HCT116 (cell line): ENCODE measurements around the gene VIPR2. TPM values are rescaled to one million over a fixed set of nuclear protein-coding genes. Genes with fewer than 3 reads are reported as not detected.

ENCODE experiments used
- ATAC-seq: fragments of 200-7000 bp; cut with Tn5 transposase; 2 replicates; pipeline ENCODE4 v1.9.1; 2020; ENCODE audit warnings: mild to moderate bottlenecking, moderate library complexity
- BruUV-seq: library from RNA; stranded (reverse); fragments of 400-500 nt; replicated peaks from 2 replicates; lab custom pipeline; 2021; lab: Mats Ljungman, UMichigan
- CTCF ChIA-PET: fragments of 300-600 bp; sonication (Branson Sonifier 250); formaldehyde crosslinking; loops from one replicate; lab custom pipeline; 2021; ENCODE audit warnings: antibody characterized with exemption; lab: Charles Lee
- POLR2A ChIA-PET: fragments of 300-600, 350-600 bp; sonication (Branson Sonifier 250); formaldehyde crosslinking; loops from one replicate; lab custom pipeline; 2021; ENCODE audit warnings: antibody characterized with exemption; lab: Charles Lee
- RAD21 ChIA-PET, 2 experiments: fragments of 300-600 bp; sonication (Branson Sonifier 250); formaldehyde crosslinking; loops; one replicate each; lab custom pipeline; 2023; ENCODE audit warnings: low total read pairs in 2 of 2; ENCODE audit not compliant: uncharacterized antibody in 2 of 2, unreplicated experiment in 2 of 2, low non-redundant PET in 1 of 2; lab: Charles Lee
- DNase-seq: peaks from one replicate; pipeline ENCODE4 v3.0.0-alpha.2; 2010; ENCODE audit warnings: low read depth, low spot score
- H2AFZ ChIP-seq: fragments of 200-600 bp; shearing (Covaris generic), sonication (generic); 2 replicates; pipeline ENCODE4 v1.6.1; 2017; ENCODE audit warnings: low read depth, mixed run types, mixed read lengths, antibody characterized with exemption, low read length; ENCODE audit not compliant: poor library complexity, severe bottlenecking
- H3K27ac ChIP-seq: 2 replicates; pipeline ENCODE4 v1.5.1; 2012; ENCODE audit warnings: low read depth, low read length
- H3K27me3 ChIP-seq: fragments of 200-600 bp; sonication (generic); 2 replicates; pipeline ENCODE4 v1.6.1; 2016; ENCODE audit warnings: mixed run types, low read length, mixed read lengths; ENCODE audit not compliant: insufficient read depth
- H3K36me3 ChIP-seq, 2 experiments: fragments of 200-500 bp in 1 of 2; fragments of 200-600 bp in 1 of 2; sonication (Bioruptor generic) in 1 of 2; sonication (generic) in 1 of 2; 2 replicates each; pipeline versions ENCODE4 v1.5.1 to v1.6.1; 2014 to 2016; ENCODE audit warnings: low read length in 2 of 2, inconsistent platforms in 1 of 2, mixed read lengths in 1 of 2, mixed run types in 1 of 2; ENCODE audit not compliant: insufficient read depth in 2 of 2, control insufficient read depth in 1 of 2
- H3K4me1 ChIP-seq, 2 experiments: fragments of 200-600 bp in 1 of 2; sonication (generic) in 1 of 2; 2 replicates each; pipeline versions ENCODE4 v1.5.1 to v1.6.1; 2012 to 2017; ENCODE audit warnings: low read length in 2 of 2, inconsistent platforms in 1 of 2, mild to moderate bottlenecking in 1 of 2, mixed read lengths in 1 of 2, mixed run types in 1 of 2, moderate library complexity in 1 of 2; ENCODE audit not compliant: insufficient read depth in 2 of 2, control insufficient read depth in 1 of 2
- H3K4me2 ChIP-seq: fragments of 200-600 bp; sonication (generic); 2 replicates; pipeline ENCODE4 v1.6.1; 2017; ENCODE audit warnings: mixed run types, low read length, mixed read lengths
- H3K4me3 ChIP-seq, 2 experiments: fragments of 200-600 bp in 1 of 2; sonication (generic) in 1 of 2; replicated peaks in 1 of 2; 2 replicates each; pipeline ENCODE4 v1.5.1; 2011 to 2016; ENCODE audit warnings: low read length in 2 of 2, control low read depth in 1 of 2, low read depth in 1 of 2, mild to moderate bottlenecking in 1 of 2, mixed read lengths in 1 of 2, mixed run types in 1 of 2
- H3K79me2 ChIP-seq: fragments of 200-600 bp; sonication (generic); 2 replicates; pipeline ENCODE4 v1.6.1; 2017; ENCODE audit warnings: mild to moderate bottlenecking, mixed run types, low read length, moderate library complexity, mixed read lengths; ENCODE audit not compliant: insufficient read depth
- H3K9ac ChIP-seq: fragments of 200-600 bp; sonication (generic); 2 replicates; pipeline ENCODE4 v1.6.1; 2016; ENCODE audit warnings: low read length, mixed read lengths
- H3K9me2 ChIP-seq: fragments of 200-600 bp; sonication (generic), shearing (Covaris generic); 2 replicates; pipeline ENCODE4 v1.6.1; 2017; ENCODE audit warnings: mixed run types, mild to moderate bottlenecking, moderate library complexity; ENCODE audit not compliant: insufficient read depth
- H3K9me3 ChIP-seq, 2 experiments: fragments of 200-500 bp in 1 of 2; fragments of 200-600 bp in 1 of 2; sonication (Bioruptor generic) in 1 of 2; sonication (generic) in 1 of 2; 2 replicates each; pipeline ENCODE4 v1.6.1; 2014 to 2017; ENCODE audit warnings: low read length in 2 of 2, mixed read lengths in 2 of 2, inconsistent platforms in 1 of 2, low read depth in 1 of 2, mild to moderate bottlenecking in 1 of 2, mixed run types in 1 of 2, moderate library complexity in 1 of 2; ENCODE audit not compliant: control insufficient read depth in 1 of 2, insufficient read depth in 1 of 2
- H4K20me1 ChIP-seq: fragments of 200-600 bp; sonication (generic), shearing (Covaris generic); 2 replicates; pipeline ENCODE4 v1.6.1; 2017; ENCODE audit warnings: mixed run types, mild to moderate bottlenecking, moderate library complexity; ENCODE audit not compliant: insufficient read depth
- CEBPB ChIP-seq: IDR thresholded peaks from 2 replicates; pipeline ENCODE4 v1.6.1; 2012; ENCODE audit warnings: low read depth
- EGR1 ChIP-seq: IDR thresholded peaks from 2 replicates; pipeline ENCODE4 v1.6.1; 2012; ENCODE audit warnings: low read depth
- EZH2 ChIP-seq: fragments of 200-600 bp; sonication (generic); IDR thresholded peaks from 2 replicates; pipeline ENCODE4 v1.6.1; 2017; ENCODE audit warnings: antibody characterized with exemption, mixed run types
- EZH2phosphoT487 ChIP-seq: fragments of 200-600 bp; IDR thresholded peaks from 2 replicates; pipeline ENCODE4 v1.6.1; 2018; ENCODE audit warnings: antibody characterized with exemption, borderline replicate concordance
- FOSL1 ChIP-seq: IDR thresholded peaks from 2 replicates; pipeline ENCODE4 v1.6.1; 2012; ENCODE audit warnings: low read depth
- JUND ChIP-seq: IDR thresholded peaks from 2 replicates; pipeline ENCODE4 v1.6.1; 2012
- POLR2AphosphoS5 ChIP-seq: IDR thresholded peaks from 2 replicates; pipeline ENCODE4 v1.6.1; 2011; ENCODE audit warnings: mild to moderate bottlenecking, low read depth, low read length, moderate library complexity
- RAD21 ChIP-seq: IDR thresholded peaks from 2 replicates; pipeline ENCODE4 v1.6.1; 2012; ENCODE audit warnings: low read depth, mild to moderate bottlenecking
- SIN3A ChIP-seq: IDR thresholded peaks from 2 replicates; pipeline ENCODE4 v1.6.1; 2012; ENCODE audit warnings: low read depth
- SRF ChIP-seq: IDR thresholded peaks from 2 replicates; pipeline ENCODE4 v1.6.1; 2012; ENCODE audit warnings: low read depth
- TCF7L2 ChIP-seq: IDR thresholded peaks from 2 replicates; pipeline ENCODE4 v1.7.0; 2011; ENCODE audit warnings: borderline replicate concordance, inconsistent platforms; ENCODE audit not compliant: insufficient read depth, insufficient read length; ENCODE audit errors: extremely low read depth
- ZNF274 ChIP-seq: fragments of 200-500 bp; sonication (Bioruptor generic); IDR thresholded peaks from 2 replicates; pipeline ENCODE4 v1.6.1; 2014; ENCODE audit warnings: mild to moderate bottlenecking, low read depth, low read length, inconsistent platforms
- intact Hi-C: fragments of 100-400 bp; cut with micrococcal nuclease; formaldehyde crosslinking; loops from 2 replicates; pipeline ENCODE4 v1.10.0; 2022
- total RNA-seq: library from RNA; stranded (reverse); gene quantifications from one replicate; pipeline ENCODE4 v1.2.1, GENCODE V29; 2021; ENCODE audit not compliant: unreplicated experiment
- TF ChIP-seq, protein P1 (sequence below), 3 experiments: fragments of 200-600 bp in 1 of 3; sonication (generic) in 1 of 3; IDR thresholded peaks in 2 of 3; conservative IDR thresholded peaks in 1 of 3; 2 replicates each; pipeline ENCODE4 v1.5.1; 2012 to 2017; ENCODE audit warnings: low read depth in 2 of 3, low read length in 2 of 3, antibody characterized with exemption in 1 of 3, borderline replicate concordance in 1 of 3, control low read depth in 1 of 3, mild to moderate bottlenecking in 1 of 3, mixed read lengths in 1 of 3, mixed run types in 1 of 3, moderate library complexity in 1 of 3; ENCODE audit not compliant: insufficient read depth in 1 of 3
- TF ChIP-seq, protein P2 (sequence below): IDR thresholded peaks from 2 replicates; pipeline ENCODE4 v1.6.1; 2012
- TF ChIP-seq, protein P3 (sequence below): IDR thresholded peaks from 2 replicates; pipeline ENCODE4 v1.6.1; 2012

VIPR2 gene
- total RNA-seq, 1 experiment from 2014 or later: 0.10 TPM

DNA sequence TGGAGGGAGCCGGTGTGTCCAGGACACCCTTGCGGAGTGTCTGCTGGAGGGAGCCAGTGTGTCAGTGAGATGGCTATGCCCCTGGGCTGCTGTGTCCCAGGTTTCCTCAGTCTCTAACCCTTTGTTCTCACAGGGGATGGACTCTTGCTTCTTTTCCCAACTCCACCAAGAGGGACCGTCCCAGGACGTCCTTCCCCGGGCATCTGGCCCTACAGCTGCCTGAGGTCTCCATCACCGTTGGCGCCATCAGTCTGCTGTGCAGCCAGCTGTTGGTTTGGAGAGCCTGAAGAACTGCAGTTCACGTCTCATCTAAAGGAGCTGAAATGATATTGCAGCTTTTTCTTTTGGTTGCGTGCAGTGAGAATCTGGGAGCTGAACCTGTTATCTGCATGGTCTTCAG is 136.2 kb downstream of the VIPR2 start:
- peaks cover 0 to 4% of the 10 kb centered on the region in 2 experiments; a peak in 1 of 4 replicates for H3K4me1 ChIP-seq
- no peak overlapping the region for H2AFZ ChIP-seq
- no peaks in the 10 kb centered on the region for H3K9me2 ChIP-seq
- H3K4me3 ChIP-seq: no peak overlapping the region
- H3K27me3 ChIP-seq: 0 out of 2 replicates have a peak, but pooled peaks cover 3% of the 10 kb centered on the region
- no peaks in the 10 kb centered on the region for H4K20me1 ChIP-seq
- no TSS peak for BruUV-seq
- RAD21 ChIA-PET: no interaction called here
- intact Hi-C loops: no loop called here
- TF ChIP-seq SRF (no peak), SIN3A (no peak), RAD21 (no peak), POLR2AphosphoS5 (no peak)
- TF ChIP-seq, protein P1, sequence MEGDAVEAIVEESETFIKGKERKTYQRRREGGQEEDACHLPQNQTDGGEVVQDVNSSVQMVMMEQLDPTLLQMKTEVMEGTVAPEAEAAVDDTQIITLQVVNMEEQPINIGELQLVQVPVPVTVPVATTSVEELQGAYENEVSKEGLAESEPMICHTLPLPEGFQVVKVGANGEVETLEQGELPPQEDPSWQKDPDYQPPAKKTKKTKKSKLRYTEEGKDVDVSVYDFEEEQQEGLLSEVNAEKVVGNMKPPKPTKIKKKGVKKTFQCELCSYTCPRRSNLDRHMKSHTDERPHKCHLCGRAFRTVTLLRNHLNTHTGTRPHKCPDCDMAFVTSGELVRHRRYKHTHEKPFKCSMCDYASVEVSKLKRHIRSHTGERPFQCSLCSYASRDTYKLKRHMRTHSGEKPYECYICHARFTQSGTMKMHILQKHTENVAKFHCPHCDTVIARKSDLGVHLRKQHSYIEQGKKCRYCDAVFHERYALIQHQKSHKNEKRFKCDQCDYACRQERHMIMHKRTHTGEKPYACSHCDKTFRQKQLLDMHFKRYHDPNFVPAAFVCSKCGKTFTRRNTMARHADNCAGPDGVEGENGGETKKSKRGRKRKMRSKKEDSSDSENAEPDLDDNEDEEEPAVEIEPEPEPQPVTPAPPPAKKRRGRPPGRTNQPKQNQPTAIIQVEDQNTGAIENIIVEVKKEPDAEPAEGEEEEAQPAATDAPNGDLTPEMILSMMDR (IDR thresholded peaks at IDR 0.05 in 2 of 3, conservative IDR thresholded peaks at IDR 0.05 in 1 of 3; ENCODE audit: borderline replicate concordance in 1 of 3, insufficient read depth in 1 of 3, low read depth in 2 of 3, low read length in 2 of 3): no peak
- H3K36me3 ChIP-seq: no peaks in the 10 kb centered on the region
- ATAC-seq (no peak; the same call in 1 of the 2 replicates), DNase-seq (no peak)
- no peaks in the 10 kb centered on the region for H3K79me2 ChIP-seq
- no peaks in the 10 kb centered on the region for H3K9me3 ChIP-seq
- CTCF ChIA-PET: no interaction called here
- no peak overlapping the region for H3K27ac ChIP-seq
- no peak overlapping the region for H3K9ac ChIP-seq
- no peak overlapping the region for H3K4me2 ChIP-seq
- POLR2A ChIA-PET: no interaction called here

DNA sequence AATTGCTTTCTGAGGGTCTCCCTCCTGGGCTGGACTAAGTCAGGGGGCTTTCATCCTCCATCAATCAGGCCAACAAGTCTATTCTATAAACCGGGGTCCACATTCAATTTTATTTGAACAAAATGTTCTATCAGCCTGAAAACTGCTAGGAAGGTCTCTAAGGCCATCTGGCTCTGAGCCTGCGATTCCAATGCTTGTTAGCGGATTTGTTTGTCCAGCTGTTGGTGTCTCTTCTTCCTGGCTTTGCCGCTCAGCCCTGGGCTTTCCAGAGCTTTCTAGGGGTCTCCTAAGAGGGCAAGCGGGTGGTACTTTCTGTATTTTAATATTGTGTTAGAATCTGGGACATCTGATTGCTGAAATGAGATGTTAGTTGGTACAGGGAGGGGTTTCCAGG is 136.7 kb downstream of the VIPR2 start:
- Histone ChIP-seq H3K9me2 (no peaks in the 10 kb centered on the region), H3K4me3 (no peak overlapping the region), H2AFZ (no peak overlapping the region), H3K36me3 (no peaks in the 10 kb centered on the region), H3K4me2 (no peak overlapping the region), H4K20me1 (no peaks in the 10 kb centered on the region), H3K27me3 (0 out of 2 replicates have a peak, but pooled peaks cover 3% of the 10 kb centered on the region), H3K79me2 (no peaks in the 10 kb centered on the region), H3K9me3 (no peaks in the 10 kb centered on the region), H3K27ac (no peak overlapping the region), H3K9ac (no peak overlapping the region), H3K4me1 (peaks cover 0 to 4% of the 10 kb centered on the region in 2 experiments; a peak in 1 of 4 replicates)
- intact Hi-C loops: no loop called here
- POLR2A ChIA-PET: no interaction called here
- ATAC-seq (no peak), DNase-seq (no peak)
- TF ChIP-seq SRF (no peak), EZH2 (no peak), FOSL1 (no peak), JUND (no peak), EGR1 (no peak), RAD21 (no peak), TCF7L2 (no peak), EZH2phosphoT487 (no peak), POLR2AphosphoS5 (no peak), CEBPB (no peak), ZNF274 (no peak)
- TF ChIP-seq, protein P1 (IDR thresholded peaks at IDR 0.05 in 2 of 3, conservative IDR thresholded peaks at IDR 0.05 in 1 of 3; ENCODE audit: borderline replicate concordance in 1 of 3, insufficient read depth in 1 of 3, low read depth in 2 of 3, low read length in 2 of 3): no peak
- TF ChIP-seq, protein P2, sequence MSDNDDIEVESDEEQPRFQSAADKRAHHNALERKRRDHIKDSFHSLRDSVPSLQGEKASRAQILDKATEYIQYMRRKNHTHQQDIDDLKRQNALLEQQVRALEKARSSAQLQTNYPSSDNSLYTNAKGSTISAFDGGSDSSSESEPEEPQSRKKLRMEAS: no peak
- TF ChIP-seq, protein P3, sequence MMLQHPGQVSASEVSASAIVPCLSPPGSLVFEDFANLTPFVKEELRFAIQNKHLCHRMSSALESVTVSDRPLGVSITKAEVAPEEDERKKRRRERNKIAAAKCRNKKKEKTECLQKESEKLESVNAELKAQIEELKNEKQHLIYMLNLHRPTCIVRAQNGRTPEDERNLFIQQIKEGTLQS: no peak
- RAD21 ChIA-PET: no interaction called here
- BruUV-seq: no TSS peak
- CTCF ChIA-PET: no interaction called here
